Type B pancreatic cell (in vitro differentiated cells): ENCODE data around the gene GPR15. TPM values are rescaled to one million over a fixed set of nuclear protein-coding genes. Genes with fewer than 3 reads are reported as not detected.

Experiments used
- DNase-seq: peaks from one replicate; pipeline ENCODE4 v3.0.0; 2021; ENCODE audit warnings: mixed read lengths; ENCODE audit not compliant: unreplicated experiment; ENCODE audit errors: extremely low spot score
- H3K27ac Mint-ChIP-seq: 2 replicates; pipeline ENCODE4 v1.8.0; 2021; ENCODE audit warnings: mild to moderate bottlenecking, mixed read lengths
- H3K27me3 Mint-ChIP-seq: 2 replicates; pipeline ENCODE4 v1.8.0; 2021; ENCODE audit warnings: mixed read lengths
- H3K36me3 Mint-ChIP-seq: 2 replicates; pipeline ENCODE4 v1.8.0; 2021; ENCODE audit warnings: mixed read lengths
- H3K4me1 Mint-ChIP-seq: one replicate; pipeline ENCODE4 v1.8.0; 2021; ENCODE audit warnings: mixed read lengths; ENCODE audit not compliant: unreplicated experiment
- H3K4me3 Mint-ChIP-seq: 2 replicates; pipeline ENCODE4 v1.8.0; 2021; ENCODE audit warnings: mild to moderate bottlenecking, mixed read lengths
- H3K9me3 Mint-ChIP-seq: 2 replicates; pipeline ENCODE4 v1.8.0; 2021; ENCODE audit warnings: mixed read lengths
- total RNA-seq: library from RNA; stranded (reverse); gene quantifications from 2 replicates; pipeline ENCODE4 v1.2.1, GENCODE V29; 2021; ENCODE audit warnings: low replicate concordance
- TF ChIP-seq, protein P1 (sequence below): fragments of 200-600 bp; sonication (generic); conservative IDR thresholded peaks from 2 replicates; pipeline ENCODE4 v1.5.0; 2021; ENCODE audit warnings: antibody characterized with exemption, mild to moderate bottlenecking

The GPR15 gene
- total RNA-seq, 1 donor from 2014 or later = not detected

GRCh38 chr3:98501270-98501669, 30.5 kb upstream of the GPR15 start:
- H3K9me3 Mint-ChIP-seq = no peaks in the 10 kb centered on the region
- H3K36me3 Mint-ChIP-seq = peaks cover 3% of the 10 kb centered on the region
- TF ChIP-seq, protein P1, sequence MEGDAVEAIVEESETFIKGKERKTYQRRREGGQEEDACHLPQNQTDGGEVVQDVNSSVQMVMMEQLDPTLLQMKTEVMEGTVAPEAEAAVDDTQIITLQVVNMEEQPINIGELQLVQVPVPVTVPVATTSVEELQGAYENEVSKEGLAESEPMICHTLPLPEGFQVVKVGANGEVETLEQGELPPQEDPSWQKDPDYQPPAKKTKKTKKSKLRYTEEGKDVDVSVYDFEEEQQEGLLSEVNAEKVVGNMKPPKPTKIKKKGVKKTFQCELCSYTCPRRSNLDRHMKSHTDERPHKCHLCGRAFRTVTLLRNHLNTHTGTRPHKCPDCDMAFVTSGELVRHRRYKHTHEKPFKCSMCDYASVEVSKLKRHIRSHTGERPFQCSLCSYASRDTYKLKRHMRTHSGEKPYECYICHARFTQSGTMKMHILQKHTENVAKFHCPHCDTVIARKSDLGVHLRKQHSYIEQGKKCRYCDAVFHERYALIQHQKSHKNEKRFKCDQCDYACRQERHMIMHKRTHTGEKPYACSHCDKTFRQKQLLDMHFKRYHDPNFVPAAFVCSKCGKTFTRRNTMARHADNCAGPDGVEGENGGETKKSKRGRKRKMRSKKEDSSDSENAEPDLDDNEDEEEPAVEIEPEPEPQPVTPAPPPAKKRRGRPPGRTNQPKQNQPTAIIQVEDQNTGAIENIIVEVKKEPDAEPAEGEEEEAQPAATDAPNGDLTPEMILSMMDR = no peak
- no peak overlapping the region for H3K27ac Mint-ChIP-seq
- no peak for DNase-seq
- no peak overlapping the region for H3K4me3 Mint-ChIP-seq
- no peaks in the 10 kb centered on the region for H3K4me1 Mint-ChIP-seq
- H3K27me3 Mint-ChIP-seq = no peaks in the 10 kb centered on the region

DNA sequence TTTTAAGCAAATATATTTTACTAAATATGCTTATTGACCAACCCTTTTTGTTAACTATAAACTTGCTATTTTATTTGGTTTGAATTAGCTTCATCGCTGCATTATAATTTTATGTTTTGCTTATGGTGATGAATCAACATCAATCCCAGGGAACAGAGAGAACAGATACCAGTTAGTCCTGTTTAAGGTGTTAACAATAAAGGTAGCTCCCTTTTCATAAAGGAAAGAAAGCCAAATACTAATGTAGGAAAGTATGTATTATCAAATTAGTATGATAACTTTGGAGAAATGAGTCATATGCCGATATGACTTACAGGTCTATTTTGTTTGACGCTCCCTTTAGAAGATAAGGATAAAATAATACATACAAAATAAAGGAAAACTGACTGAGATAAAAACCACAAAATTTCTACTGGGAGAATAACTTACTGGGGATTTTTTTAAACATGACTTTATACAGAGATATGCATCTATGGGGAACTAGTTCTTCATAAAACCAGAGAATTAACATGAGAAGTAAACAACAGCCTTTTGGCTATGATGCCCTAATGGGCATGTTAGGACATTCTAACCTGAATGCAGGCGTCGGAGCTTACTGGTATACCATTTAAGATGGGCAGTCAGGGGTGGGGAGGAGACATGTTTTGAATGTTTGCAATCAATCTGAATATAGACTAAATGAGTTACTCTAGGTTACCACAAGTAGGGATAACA, 29.8 kb upstream of the GPR15 start:
- Mint-ChIP-seq H3K27me3 (no peaks in the 10 kb centered on the region), H3K4me3 (no peak overlapping the region), H3K4me1 (no peaks in the 10 kb centered on the region), H3K9me3 (no peaks in the 10 kb centered on the region), H3K27ac (no peak overlapping the region), H3K36me3 (peaks cover 3% of the 10 kb centered on the region)
- no peak for DNase-seq
- TF ChIP-seq, protein P1 = no peak

GRCh38 chr3:98504539-98504938, 27.2 kb upstream of the GPR15 start:
- DNase-seq = no peak
- Mint-ChIP-seq H3K4me3 (no peak overlapping the region), H3K36me3 (peaks cover 3% of the 10 kb centered on the region), H3K27ac (no peak overlapping the region), H3K4me1 (peaks cover 4% of the 10 kb centered on the region), H3K27me3 (no peaks in the 10 kb centered on the region), H3K9me3 (no peaks in the 10 kb centered on the region)
- TF ChIP-seq, protein P1 = no peak

DNA sequence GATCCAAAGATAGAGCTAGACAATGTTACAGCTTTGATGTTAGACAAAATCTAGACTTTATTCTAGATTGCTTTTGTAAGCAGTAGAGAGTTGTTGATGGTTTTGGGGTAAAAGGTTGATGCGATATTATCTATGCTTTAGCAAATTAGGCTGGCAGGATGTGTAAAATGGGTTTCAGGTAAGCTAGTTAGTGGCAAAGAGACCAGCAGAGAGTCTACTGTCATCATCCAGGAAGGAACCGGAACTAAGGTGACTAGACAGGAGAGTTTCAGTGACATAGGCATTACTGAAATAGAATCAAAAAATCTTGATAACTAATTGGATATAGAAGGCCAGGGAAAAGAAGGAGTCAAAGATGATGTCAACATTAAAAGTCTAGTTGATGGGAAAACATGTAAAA, 23.2 kb upstream of the GPR15 start:
- TF ChIP-seq, protein P1 = no peak
- DNase-seq = no peak
- no peak overlapping the region for H3K27ac Mint-ChIP-seq
- H3K27me3 Mint-ChIP-seq = no peaks in the 10 kb centered on the region
- H3K36me3 Mint-ChIP-seq = peaks cover 3% of the 10 kb centered on the region
- H3K9me3 Mint-ChIP-seq = no peaks in the 10 kb centered on the region
- no peak overlapping the region for H3K4me3 Mint-ChIP-seq
- peaks cover 5% of the 10 kb centered on the region for H3K4me1 Mint-ChIP-seq

DNA sequence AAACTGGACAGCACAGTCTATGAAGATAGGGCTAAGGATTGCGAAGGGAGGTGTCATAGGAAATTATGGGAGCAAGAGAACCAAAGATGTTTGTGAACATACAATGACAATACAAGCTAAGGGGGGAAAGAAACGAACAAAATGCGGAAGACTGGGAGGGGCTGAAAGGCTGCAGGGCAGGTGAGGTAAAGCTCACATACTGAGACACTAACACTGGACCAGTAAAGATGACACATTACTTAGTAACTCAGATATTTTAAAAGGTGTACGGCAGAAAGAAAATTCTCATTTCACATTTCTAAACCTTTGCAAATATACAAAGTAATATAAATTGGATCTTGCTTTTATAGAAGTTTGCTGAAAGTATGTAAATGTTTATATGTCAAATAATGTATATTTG, 19.2 kb upstream of the GPR15 start:
- no peak overlapping the region for H3K4me3 Mint-ChIP-seq
- TF ChIP-seq, protein P1 = no peak
- H3K4me1 Mint-ChIP-seq = peaks cover 5% of the 10 kb centered on the region
- no peak for DNase-seq
- no peaks in the 10 kb centered on the region for H3K9me3 Mint-ChIP-seq
- peaks cover 6% of the 10 kb centered on the region for H3K36me3 Mint-ChIP-seq
- H3K27me3 Mint-ChIP-seq = no peaks in the 10 kb centered on the region
- H3K27ac Mint-ChIP-seq = peak overlapping the region; percentile 40
